Measurements from ENCODE around the gene TNPO1.

DNA sequence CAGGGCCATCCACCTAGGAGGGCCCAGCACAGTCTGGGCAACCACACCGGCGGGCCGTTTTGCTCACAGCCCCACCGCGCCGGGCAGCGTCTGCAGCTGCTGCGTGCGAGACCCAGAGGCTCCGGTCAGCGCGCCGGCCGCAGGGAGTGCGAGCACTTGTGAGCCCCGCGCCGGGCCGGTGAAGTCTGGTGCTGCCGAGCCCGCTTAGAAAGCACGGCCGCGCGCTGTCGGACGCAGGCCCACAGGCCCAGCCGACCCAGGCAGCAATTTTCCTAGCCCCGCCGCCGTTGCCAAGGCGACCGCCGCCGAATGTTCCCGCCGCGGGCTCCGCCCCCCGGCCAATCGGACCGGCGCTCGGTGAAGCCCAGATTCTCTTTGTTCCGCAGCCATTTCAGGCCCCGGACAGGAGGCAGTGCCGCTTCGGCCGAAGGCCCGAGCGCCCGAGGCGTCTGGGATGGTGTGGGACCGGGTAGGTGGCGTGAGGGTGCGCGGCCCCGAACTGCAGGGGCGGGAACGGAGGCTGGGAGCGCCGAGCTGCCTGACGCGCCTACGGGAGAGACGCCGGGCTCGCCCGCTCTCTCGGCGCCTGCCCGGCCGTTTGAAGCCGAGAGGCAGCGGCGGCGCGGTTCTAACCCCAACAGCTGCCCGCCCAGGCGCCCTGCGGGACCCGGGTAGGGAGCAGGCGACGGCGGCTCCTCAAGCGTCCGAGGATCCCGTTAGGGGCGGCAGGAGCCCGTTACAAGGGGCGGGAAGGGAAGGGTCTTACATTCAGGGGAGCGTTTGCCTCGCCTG lies at the start of gene TNPO1:
- TF ChIP-seq, protein P1, sequence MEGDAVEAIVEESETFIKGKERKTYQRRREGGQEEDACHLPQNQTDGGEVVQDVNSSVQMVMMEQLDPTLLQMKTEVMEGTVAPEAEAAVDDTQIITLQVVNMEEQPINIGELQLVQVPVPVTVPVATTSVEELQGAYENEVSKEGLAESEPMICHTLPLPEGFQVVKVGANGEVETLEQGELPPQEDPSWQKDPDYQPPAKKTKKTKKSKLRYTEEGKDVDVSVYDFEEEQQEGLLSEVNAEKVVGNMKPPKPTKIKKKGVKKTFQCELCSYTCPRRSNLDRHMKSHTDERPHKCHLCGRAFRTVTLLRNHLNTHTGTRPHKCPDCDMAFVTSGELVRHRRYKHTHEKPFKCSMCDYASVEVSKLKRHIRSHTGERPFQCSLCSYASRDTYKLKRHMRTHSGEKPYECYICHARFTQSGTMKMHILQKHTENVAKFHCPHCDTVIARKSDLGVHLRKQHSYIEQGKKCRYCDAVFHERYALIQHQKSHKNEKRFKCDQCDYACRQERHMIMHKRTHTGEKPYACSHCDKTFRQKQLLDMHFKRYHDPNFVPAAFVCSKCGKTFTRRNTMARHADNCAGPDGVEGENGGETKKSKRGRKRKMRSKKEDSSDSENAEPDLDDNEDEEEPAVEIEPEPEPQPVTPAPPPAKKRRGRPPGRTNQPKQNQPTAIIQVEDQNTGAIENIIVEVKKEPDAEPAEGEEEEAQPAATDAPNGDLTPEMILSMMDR (IDR thresholded peaks at IDR 0.05), result no peak
- no peak for TF ChIP-seq ZFX (IDR thresholded peaks at IDR 0.05; ENCODE audit: borderline replicate concordance)

Data from 22Rv1 (cell line).